GM23338 (cell line): ENCODE data around the gene MAS1L. TPM values are rescaled to one million over a fixed set of nuclear protein-coding genes. Genes with fewer than 3 reads are reported as not detected.

Experiments used
- ATAC-seq: fragments of 200-7000 bp; cut with Tn5 transposase; 3 replicates; pipeline ENCODE4 v1.9.1; 2020
- DNase-seq: peaks from one replicate; pipeline ENCODE4 v3.0.0-alpha.2; 2015; ENCODE audit warnings: low spot score
- H2AFZ ChIP-seq: fragments of 200-600 bp; sonication (generic); 2 replicates; pipeline ENCODE4 v1.8.0; 2016; ENCODE audit warnings: antibody characterized with exemption, mild to moderate bottlenecking, moderate library complexity
- H3F3A ChIP-seq: fragments of 200-600 bp; sonication (generic); replicated peaks from 2 replicates; pipeline ENCODE4 v1.8.0; 2017; ENCODE audit warnings: antibody characterized with exemption, mixed run types, low read depth
- H3K27ac ChIP-seq: fragments of 200-600 bp; sonication (generic); 2 replicates; pipeline ENCODE4 v1.6.1; 2016; ENCODE audit warnings: low read depth
- H3K27me3 ChIP-seq: fragments of 200-600 bp; sonication (generic); 2 replicates; pipeline ENCODE4 v1.8.0; 2016; ENCODE audit warnings: mild to moderate bottlenecking, mixed run types, moderate library complexity; ENCODE audit not compliant: insufficient read depth
- H3K36me3 ChIP-seq: fragments of 200-600 bp; sonication (generic); 2 replicates; pipeline ENCODE4 v1.8.0; 2016; ENCODE audit warnings: mild to moderate bottlenecking; ENCODE audit not compliant: insufficient read depth
- H3K4me1 ChIP-seq: fragments of 200-600 bp; sonication (generic); 2 replicates; pipeline ENCODE4 v1.8.0; 2016; ENCODE audit warnings: mild to moderate bottlenecking, moderate library complexity; ENCODE audit not compliant: insufficient read depth
- H3K4me2 ChIP-seq: fragments of 200-600 bp; sonication (generic); 2 replicates; pipeline ENCODE4 v1.7.1; 2017; ENCODE audit warnings: mixed run types
- H3K4me3 ChIP-seq: fragments of 200-600 bp; sonication (generic); 2 replicates; pipeline ENCODE4 v1.6.1; 2016; ENCODE audit warnings: mixed run types
- H3K79me2 ChIP-seq: fragments of 200-600 bp; sonication (generic); replicated peaks from 2 replicates; pipeline ENCODE4 v1.8.0; 2017; ENCODE audit warnings: mild to moderate bottlenecking; ENCODE audit not compliant: insufficient read depth
- H3K9me2 ChIP-seq: fragments of 200-600 bp; sonication (generic); 2 replicates; pipeline ENCODE4 v1.8.0; 2017; ENCODE audit not compliant: insufficient read depth
- H4K20me1 ChIP-seq: fragments of 200-600 bp; sonication (generic); replicated peaks from 2 replicates; pipeline ENCODE4 v1.8.0; 2017; ENCODE audit warnings: mild to moderate bottlenecking; ENCODE audit not compliant: insufficient read depth
- H3K27ac Mint-ChIP-seq: 2 replicates; pipeline ENCODE4 v1.8.0; 2020; ENCODE audit warnings: inconsistent platforms, mild to moderate bottlenecking, moderate library complexity, mixed read lengths
- H3K27me3 Mint-ChIP-seq: 3 replicates; pipeline ENCODE4 v1.8.0; 2022; ENCODE audit warnings: low read depth, mild to moderate bottlenecking, moderate library complexity, mixed read lengths, inconsistent platforms; ENCODE audit not compliant: insufficient read depth, poor library complexity
- H3K36me3 Mint-ChIP-seq: 3 replicates; pipeline ENCODE4 v1.8.0; 2021; ENCODE audit warnings: low read depth, mild to moderate bottlenecking, inconsistent platforms, moderate library complexity, mixed read lengths
- H3K4me1 Mint-ChIP-seq: 3 replicates; pipeline ENCODE4 v1.8.0; 2020; ENCODE audit warnings: mild to moderate bottlenecking, inconsistent platforms, mixed read lengths
- H3K4me3 Mint-ChIP-seq: 3 replicates; pipeline ENCODE4 v1.8.0; 2021; ENCODE audit warnings: moderate library complexity, mild to moderate bottlenecking, inconsistent platforms, mixed read lengths
- H3K9me3 Mint-ChIP-seq: 3 replicates; pipeline ENCODE4 v1.8.0; 2020; ENCODE audit warnings: moderate library complexity, mild to moderate bottlenecking, inconsistent platforms, mixed read lengths
- CREB1 ChIP-seq: fragments of 250-450 bp; sonication (Bioruptor Pico); IDR thresholded peaks from 2 replicates; pipeline ENCODE4 v1.5.0; 2020; ENCODE audit warnings: low read depth, mild to moderate bottlenecking, moderate library complexity
- CTCF ChIP-seq, 2 experiments: fragments of 200-600 bp in 1 of 2; sonication (generic) in 1 of 2; conservative IDR thresholded peaks; 2 replicates each; pipeline versions ENCODE4 v1.5.1 to v1.6.1; 2016 to 2017; ENCODE audit warnings: antibody characterized with exemption in 2 of 2, low read depth in 2 of 2, mild to moderate bottlenecking in 2 of 2, moderate library complexity in 1 of 2
- ETS1 ChIP-seq: IDR thresholded peaks from 2 replicates; pipeline ENCODE4 v1.6.1; 2016; ENCODE audit warnings: antibody characterized with exemption
- EZH2 ChIP-seq: fragments of 200-600 bp; sonication (generic); IDR thresholded peaks from one replicate; pipeline ENCODE4 v1.8.0; 2017; ENCODE audit warnings: antibody characterized with exemption, mild to moderate bottlenecking, low read depth; ENCODE audit not compliant: unreplicated experiment
- EZH2phosphoT487 ChIP-seq: fragments of 200-600 bp; sonication (generic); IDR thresholded peaks from one replicate; pipeline ENCODE4 v1.8.1; 2018; ENCODE audit warnings: antibody characterized with exemption; ENCODE audit not compliant: unreplicated experiment
- JUNB ChIP-seq: IDR thresholded peaks from one replicate; pipeline ENCODE4 v1.6.1; 2016; ENCODE audit warnings: antibody characterized with exemption; ENCODE audit not compliant: unreplicated experiment
- NANOG ChIP-seq: IDR thresholded peaks from 2 replicates; pipeline ENCODE4 v1.6.1; 2016; ENCODE audit warnings: antibody characterized with exemption, borderline replicate concordance
- POLR2AphosphoS5 ChIP-seq: IDR thresholded peaks from 2 replicates; pipeline ENCODE4 v1.6.1; 2016; ENCODE audit warnings: antibody characterized with exemption, low read depth
- REST ChIP-seq: IDR thresholded peaks from one replicate; pipeline ENCODE4 v1.6.1; 2018; ENCODE audit warnings: antibody characterized with exemption; ENCODE audit not compliant: unreplicated experiment
- STAT1 ChIP-seq: IDR thresholded peaks from one replicate; pipeline ENCODE4 v1.6.1; 2016; ENCODE audit warnings: antibody characterized with exemption; ENCODE audit not compliant: unreplicated experiment
- ZNF114 ChIP-seq: fragments of 250-450 bp; sonication (Bioruptor Pico); IDR thresholded peaks from 2 replicates; pipeline ENCODE4 v1.5.0; 2020; ENCODE audit warnings: mild to moderate bottlenecking, moderate library complexity
- ZNF331 ChIP-seq: fragments of 250-450 bp; sonication (Bioruptor Pico); IDR thresholded peaks from 2 replicates; pipeline ENCODE4 v1.5.0; 2020; ENCODE audit warnings: low read depth, mild to moderate bottlenecking, moderate library complexity
- ZNF462 ChIP-seq: fragments of 250-450 bp; sonication (Bioruptor Pico); IDR thresholded peaks from 2 replicates; pipeline ENCODE4 v1.5.0; 2020; ENCODE audit warnings: mild to moderate bottlenecking, moderate library complexity
- polyA plus RNA-seq: library from polyadenylated mRNA; unstranded; fragments of >200 nt; fragmentation: Nextera tagmentation; extraction: Ambion mirVana; gene quantifications from 2 replicates; pipeline ENCODE4 v1.2.1, GENCODE V29; 2016
- total RNA-seq: library from RNA; depleted of rRNA; stranded (reverse); fragments of >200 nt; shearing (Covaris generic); gene quantifications from 2 replicates; pipeline ENCODE4 v1.2.3, GENCODE V29; 2014

MAS1L gene
- total and polyA plus RNA-seq, 2 experiments from 2014 or later: not detected

- Mint-ChIP-seq H3K36me3 (no peaks in the 10 kb centered on the region), H3K4me1 (0 out of 3 replicates have a peak, but pooled peaks cover 2% of the 10 kb centered on the region), H3K27ac (no peak overlapping the region), H3K4me3 (no peak overlapping the region), H3K27me3 (peaks cover 2% of the 10 kb centered on the region), H3K9me3 (no peaks in the 10 kb centered on the region)
- Histone ChIP-seq H2AFZ (no peak overlapping the region), H3F3A (no peaks in the 10 kb centered on the region), H3K27ac (no peak overlapping the region), H3K79me2 (no peaks in the 10 kb centered on the region), H4K20me1 (no peaks in the 10 kb centered on the region), H3K9me2 (peaks cover 23% of the 10 kb centered on the region), H3K4me3 (no peak overlapping the region), H3K27me3 (no peaks in the 10 kb centered on the region), H3K36me3 (no peaks in the 10 kb centered on the region), H3K4me1 (no peaks in the 10 kb centered on the region), H3K4me2 (no peak overlapping the region)
- no peak for TF ChIP-seq CREB1 (CRISPR knock-in tag)
- TF ChIP-seq POLR2AphosphoS5: no peak
- TF ChIP-seq STAT1: no peak
- no peak for TF ChIP-seq ETS1
- no peak for TF ChIP-seq JUNB
- no peak for TF ChIP-seq ZNF331
- no peak for TF ChIP-seq EZH2
- no peak for TF ChIP-seq ZNF462 (CRISPR knock-in tag)
- TF ChIP-seq ZNF114 (CRISPR knock-in tag): no peak
- no peak for TF ChIP-seq NANOG
- no peak for TF ChIP-seq EZH2phosphoT487
- TF ChIP-seq REST: no peak
- TF ChIP-seq CTCF (conservative IDR thresholded peaks at IDR 0.05; ENCODE audit: low read depth in 2 of 2): no peak
- ATAC-seq (no peak), DNase-seq (no peak)
Measured at GRCh38 chr6:29466241-29466640, 21.5 kb downstream of the MAS1L start.
